ENCODE results near the gene TMEM198.

TMEM198 gene

GRCh38 chr2:219563271-219563928, 19.6 kb downstream of the TMEM198 start:
- DNase-seq: no peak

DNA sequence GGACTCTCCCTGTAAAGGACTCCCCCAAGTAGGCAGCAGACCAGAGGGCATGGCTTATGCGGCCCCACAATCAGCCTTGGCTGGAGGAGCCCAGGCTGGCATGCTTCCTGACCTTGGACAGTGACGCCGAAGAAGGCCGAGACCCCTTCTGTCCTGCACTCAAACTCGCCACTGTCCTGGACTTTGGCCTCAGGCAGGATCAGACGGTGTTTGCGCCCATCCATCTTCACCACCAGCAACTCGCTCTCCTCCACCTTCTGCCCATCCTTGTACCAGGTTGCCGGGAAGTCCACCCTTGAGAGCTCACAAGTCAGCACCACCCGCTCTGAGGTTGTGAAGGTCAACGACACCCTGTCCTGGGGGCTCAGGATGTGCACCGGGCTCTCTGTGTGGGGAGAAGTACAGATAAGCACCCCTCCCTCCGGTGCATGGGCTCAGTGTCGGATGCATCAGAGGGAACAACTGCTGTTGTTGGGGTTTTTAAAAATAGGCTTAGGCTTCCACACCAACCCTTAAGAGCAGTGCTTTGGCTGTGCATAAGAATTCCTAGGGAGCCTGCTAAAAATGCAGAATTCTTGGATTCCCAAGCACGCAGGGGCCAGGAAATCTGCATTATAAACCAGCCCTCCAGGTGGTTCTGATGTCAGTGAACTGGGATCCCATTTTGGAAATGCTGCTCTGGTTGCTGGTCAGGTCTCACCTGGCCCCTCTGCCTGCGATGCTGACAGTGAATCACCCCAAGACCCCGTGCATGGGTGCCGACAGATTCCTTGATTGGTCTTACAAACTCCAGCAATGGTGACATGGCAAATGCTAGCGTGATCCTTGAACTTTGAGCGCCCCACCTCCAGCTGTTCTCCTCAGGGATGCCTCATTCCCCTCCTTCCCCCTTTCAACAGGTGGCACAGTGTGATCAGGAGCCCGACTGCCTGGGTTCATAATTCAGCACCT, 21.6 kb downstream of the TMEM198 start:
- DNase-seq: no peak

DNA sequence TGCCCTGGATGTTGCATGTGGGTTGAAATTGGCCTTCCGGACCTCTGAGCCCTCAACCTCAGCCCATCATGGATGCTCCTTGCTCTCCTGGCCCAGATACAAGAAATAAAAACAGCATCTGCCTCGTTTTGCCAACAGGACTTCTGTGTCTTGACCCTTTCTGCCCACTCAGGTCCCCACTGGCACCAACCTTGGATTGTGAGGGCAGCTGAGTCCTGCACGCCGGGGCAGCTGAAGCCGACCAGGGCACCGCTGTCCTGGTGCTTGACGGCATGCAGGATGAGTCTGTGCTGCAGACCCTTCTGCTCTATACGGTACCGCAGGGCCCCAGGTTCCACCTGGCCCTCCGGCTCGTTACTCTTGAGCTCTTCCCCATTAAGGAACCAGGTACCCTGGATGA, 22.8 kb downstream of the TMEM198 start:
- DNase-seq: no peak

GRCh38 chr2:219567131-219567530, 23.3 kb downstream of the TMEM198 start:
- DNase-seq: no peak

DNA sequence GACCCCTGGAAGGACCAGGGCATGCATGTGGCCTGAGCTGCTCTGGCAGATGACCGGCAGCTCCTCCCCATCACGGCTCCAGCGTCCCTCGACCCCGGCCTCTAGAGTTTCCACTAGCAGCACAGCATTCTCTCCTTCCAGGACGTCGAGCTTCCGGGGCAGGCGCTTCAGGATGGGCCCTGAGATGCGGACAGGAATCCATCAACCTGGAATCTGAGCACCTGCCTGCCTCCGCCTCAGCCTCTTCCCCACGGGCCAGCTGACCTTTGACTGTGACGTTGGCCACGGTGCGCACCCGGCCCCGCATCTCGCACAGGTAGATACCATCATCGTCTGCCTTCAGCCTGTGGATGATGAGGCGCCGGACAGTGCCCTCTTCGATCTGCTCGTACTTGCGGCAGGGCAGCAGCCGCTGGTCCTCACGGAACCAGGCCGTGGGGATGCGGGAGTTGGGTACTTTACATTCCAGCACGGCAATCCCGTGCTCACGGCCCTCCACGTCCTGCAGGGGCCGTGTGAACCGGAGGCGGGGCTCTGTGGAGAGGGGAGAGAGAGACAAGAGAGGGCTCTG, 24.0 kb downstream of the TMEM198 start:
- no peak for DNase-seq

- DNase-seq: no peak
Observed at GRCh38 chr2:219569041-219569440, 25.2 kb downstream of the TMEM198 start.

GRCh38 chr2:219569635-219570034, 25.8 kb downstream of the TMEM198 start:
- DNase-seq: no peak

- DNase-seq: no peak
Observed at GRCh38 chr2:219570194-219570923, 26.5 kb downstream of the TMEM198 start.

- no peak for DNase-seq
Observed at GRCh38 chr2:219570924-219571310, 27.1 kb downstream of the TMEM198 start.

DNA sequence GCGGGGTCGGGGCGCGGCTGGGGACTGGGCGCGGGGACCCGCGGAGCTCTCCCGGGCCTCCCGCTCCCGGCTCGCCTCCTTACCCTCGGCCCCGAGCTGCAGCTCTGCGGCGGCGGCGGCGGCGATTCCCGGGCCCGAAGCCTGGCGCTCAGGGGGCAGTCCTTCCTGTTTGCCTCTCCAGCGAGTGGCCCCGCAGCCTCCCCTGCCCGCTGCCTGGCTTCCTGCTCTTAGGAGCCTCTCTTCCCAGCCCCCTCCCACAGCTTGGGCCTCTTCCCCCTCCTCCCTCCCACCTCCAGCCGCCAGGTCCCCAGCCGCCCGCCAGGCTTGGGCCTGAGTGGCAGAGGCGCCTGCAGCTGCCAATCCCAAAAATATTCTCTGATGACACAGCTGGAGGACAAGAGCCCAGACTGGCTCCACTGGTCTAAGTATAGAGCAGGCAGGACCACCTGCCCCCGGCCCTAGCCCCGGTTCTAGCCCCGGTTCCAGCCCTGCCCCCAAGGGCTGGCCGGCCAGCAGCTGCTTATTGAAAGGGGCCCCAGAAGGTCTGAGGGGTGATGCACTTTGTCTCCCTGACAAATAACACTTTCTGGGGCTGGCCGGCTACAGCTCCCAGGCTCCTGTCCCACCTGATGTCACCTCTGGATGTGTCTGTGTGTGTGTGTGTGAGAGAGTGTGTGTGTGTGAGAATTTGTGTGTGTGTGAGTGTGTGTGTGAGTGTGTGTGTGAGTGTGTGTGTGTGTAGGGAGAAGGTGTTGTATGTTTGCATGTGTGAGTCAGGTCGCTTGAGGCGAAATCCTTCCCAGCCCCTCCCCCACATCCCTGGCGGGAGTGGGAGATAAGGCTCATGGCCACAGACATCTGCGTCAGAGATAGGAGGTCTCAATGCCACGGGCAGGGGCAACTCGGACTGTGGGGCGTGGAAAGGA, 27.7 kb downstream of the TMEM198 start, which contains the start of gene OBSL1:
Gene OBSL1 (minus strand): TSS at position 229 of the 926 bp plus-strand sequence. CDS start 307 bp downstream, outside the sequence.
- DNase-seq: no peak

- DNase-seq: no peak
Observed at GRCh38 chr2:219572237-219573001, 28.6 kb downstream of the TMEM198 start, which contains the start of gene INHA. TSS of gene INHA (plus strand) at chr2:219572310. CDS start at chr2:219572375, 65 bp downstream.

- DNase-seq: no peak
Observed at GRCh38 chr2:219573166-219573565, 29.3 kb downstream of the TMEM198 start.

DNA sequence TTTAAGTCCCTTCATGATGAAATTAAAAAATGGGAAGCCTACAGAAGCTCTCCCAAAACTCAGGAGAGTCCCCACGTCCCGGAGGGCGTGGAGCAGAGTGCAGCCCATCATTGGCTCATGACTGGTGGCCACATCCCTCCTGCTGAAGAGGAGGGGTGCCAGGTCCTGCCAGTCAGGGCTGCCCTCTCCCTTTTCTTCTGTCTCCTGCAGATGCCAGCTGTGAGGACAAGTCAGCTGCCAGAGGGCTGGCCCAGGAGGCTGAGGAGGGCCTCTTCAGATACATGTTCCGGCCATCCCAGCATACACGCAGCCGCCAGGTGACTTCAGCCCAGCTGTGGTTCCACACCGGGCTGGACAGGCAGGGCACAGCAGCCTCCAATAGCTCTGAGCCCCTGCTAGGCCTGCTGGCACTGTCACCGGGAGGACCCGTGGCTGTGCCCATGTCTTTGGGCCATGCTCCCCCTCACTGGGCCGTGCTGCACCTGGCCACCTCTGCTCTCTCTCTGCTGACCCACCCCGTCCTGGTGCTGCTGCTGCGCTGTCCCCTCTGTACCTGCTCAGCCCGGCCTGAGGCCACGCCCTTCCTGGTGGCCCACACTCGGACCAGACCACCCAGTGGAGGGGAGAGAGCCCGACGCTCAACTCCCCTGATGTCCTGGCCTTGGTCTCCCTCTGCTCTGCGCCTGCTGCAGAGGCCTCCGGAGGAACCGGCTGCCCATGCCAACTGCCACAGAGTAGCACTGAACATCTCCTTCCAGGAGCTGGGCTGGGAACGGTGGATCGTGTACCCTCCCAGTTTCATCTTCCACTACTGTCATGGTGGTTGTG, 30.9 kb downstream of the TMEM198 start:
- DNase-seq: no peak

DNA sequence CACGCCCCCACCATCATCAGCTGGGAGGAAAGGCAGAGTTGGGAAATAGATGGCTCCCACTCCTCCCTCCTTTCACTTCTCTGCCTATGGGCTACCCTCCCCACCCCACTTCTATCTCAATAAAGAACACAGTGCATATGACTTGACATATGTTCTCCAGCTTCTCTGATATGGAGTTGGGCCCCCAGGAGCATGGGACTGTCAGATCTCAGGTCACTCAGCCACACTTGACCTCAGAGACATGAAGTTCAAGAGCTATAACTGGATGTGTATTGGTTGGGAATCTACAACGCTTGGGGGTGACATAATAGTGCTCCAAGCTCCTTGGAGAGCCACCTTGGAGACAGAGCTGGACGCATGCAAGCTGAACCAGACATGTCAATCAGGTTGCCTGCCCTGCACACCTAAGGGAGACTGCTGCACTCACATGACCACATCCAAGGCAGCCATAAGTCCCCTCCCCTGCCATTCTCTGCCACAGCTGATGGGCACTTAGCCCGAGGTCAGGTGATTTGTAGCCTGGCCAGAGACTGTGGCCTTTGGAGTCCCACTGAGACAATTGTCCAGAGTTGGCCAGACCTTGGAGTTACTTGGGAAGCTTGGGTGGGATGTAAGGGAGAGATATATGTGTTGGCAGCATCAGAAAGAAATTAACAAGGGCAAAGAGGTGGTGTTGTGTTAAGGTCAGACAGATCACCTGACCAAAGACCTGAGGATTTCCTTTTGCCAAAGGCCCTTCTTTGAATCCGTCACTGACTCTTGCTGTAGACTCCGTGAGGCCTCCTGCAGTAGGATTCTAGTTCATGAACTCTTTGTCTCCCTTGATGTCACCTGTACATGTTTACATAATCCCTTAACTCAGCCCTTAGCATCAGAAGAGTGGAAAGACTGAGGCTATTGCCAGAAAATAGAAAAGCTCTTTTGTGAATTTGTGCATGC, 32.0 kb downstream of the TMEM198 start:
- DNase-seq: no peak

DNA sequence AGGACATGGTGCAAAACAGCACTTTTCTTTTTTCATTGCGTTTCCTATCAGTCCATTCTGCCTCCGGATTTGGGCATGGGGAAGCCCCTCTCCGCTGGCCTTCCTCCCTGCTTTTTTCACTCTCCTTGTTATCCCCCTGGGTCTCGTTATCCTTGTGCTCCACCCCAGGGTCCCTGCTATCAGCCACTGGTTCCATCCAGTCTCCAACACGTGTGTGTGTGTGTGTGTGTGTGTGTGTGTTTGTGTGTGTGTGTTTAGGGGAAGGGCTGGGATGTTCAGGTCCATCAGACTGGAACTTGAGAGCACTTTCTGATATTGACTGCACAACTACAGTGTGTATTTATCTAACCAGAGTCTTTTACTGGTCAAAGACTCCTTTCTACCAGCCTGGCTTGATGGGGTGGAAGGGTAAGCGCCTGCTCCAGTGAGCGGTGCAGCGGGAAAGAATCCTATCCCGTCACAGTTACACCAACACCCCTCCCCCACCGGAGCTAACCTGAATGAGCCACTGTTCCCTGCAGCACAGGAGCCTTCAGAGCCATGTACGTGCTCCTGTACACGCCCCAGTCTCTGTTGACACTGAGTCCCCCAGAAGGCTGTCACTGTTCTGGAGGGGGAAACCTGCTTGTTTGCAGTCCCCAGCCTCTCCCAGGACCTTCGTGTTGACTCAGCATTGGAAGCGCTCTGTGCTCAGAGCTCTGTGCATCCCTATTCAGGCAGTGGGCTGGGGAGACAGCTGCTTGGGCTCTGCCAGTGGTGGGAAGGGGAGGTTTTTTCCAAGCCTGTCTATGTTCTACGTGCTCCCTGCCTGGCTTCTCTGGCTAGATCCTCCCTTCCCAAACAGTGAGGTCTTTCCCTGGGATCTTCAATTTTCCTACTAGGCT, 32.9 kb downstream of the TMEM198 start:
- no peak for DNase-seq

- no peak for DNase-seq
Observed at GRCh38 chr2:219578811-219579613, 35.2 kb downstream of the TMEM198 start.

DNA sequence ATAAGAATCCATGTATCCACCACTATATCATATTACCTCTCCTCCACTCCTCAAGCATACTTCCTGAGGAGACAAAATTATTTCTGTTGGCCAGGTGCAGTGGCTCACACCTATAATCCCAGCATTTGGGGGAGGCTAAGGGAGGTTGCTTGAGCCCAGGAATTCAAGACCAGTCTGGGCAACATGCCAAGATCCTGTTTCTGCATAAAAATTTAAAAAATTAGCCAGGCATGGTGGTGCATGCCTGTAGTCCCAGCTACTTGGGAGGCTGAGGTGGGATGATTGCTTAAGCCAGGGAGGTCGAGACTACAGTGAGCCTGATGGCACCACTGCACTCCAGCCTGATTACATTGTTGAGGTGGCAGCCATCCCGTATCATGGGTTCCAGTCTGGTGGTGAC, 37.5 kb downstream of the TMEM198 start:
- no peak for DNase-seq
